ENCODE measurements around the gene PLEKHG3.

DNA sequence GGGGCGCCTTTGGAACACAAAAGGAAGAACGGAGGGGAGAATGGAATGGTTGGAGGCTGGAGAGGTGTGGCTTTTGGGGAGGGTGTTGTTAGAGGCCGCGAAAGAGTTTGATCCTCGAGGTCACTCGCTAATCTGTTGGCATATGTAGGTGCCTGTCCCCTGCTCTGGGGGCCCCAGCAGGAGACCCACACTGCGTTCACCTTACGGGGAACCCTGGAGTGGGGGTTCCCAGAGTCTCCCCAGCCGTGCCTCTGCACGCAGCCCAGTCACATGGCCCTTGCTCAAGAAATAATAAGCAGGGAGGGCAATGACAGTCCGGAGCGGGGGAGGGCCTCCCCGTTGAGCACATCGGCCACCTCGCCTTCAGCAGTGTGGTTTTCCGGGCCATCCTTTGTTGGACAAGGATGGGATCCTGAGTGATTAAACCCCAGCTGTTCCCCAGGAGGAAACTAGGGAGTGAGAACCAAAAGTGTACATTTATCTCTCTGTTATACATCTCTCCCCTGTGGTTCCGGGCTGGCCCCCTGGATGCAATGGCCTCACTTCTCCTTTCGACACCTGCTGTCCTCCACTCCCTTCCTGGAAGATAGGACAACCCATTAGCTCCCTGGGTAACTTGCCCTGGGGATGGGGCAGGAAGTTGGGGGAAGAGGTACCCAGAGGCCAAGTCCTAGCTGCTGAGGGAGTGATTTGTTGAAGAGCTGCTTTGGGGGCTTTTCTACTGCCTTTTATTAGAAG, 1.3 kb downstream of the PLEKHG3 start:
- TF ChIP-seq CTCF (IDR thresholded peaks at IDR 0.05; ENCODE audit: low read depth, low read length, poor library complexity, severe bottlenecking) = no peak
- no peak for TF ChIP-seq EZH2phosphoT487 (IDR thresholded peaks at IDR 0.05; ENCODE audit: borderline replicate concordance, low read length)
